IPS-NIHi7 (cell line): Measurements from ENCODE around the gene PRSS36.
A peak's percentile ranks its signal among the peaks of the same experiment; 100 is the strongest.
"Not testable (repeated sequence)": the region's sequence is repeated elsewhere in the genome, so short reads cannot be mapped to it uniquely, and the experiment has no call there.

ENCODE experiments used
- DNase-seq: peaks from one replicate; pipeline ENCODE4 v3.0.0; 2012; ENCODE audit warnings: mixed read lengths; ENCODE audit errors: extremely low spot score

The PRSS36 gene

GRCh38 chr16:31105677-31106213, 44.1 kb downstream of the PRSS36 start:
- peak; percentile 84 for DNase-seq

GRCh38 chr16:31100876-31101641, 48.8 kb downstream of the PRSS36 start:
- not testable (repeated sequence) for DNase-seq

- DNase-seq = no peak
Observed at GRCh38 chr16:31099860-31100638, 49.8 kb downstream of the PRSS36 start.

DNA sequence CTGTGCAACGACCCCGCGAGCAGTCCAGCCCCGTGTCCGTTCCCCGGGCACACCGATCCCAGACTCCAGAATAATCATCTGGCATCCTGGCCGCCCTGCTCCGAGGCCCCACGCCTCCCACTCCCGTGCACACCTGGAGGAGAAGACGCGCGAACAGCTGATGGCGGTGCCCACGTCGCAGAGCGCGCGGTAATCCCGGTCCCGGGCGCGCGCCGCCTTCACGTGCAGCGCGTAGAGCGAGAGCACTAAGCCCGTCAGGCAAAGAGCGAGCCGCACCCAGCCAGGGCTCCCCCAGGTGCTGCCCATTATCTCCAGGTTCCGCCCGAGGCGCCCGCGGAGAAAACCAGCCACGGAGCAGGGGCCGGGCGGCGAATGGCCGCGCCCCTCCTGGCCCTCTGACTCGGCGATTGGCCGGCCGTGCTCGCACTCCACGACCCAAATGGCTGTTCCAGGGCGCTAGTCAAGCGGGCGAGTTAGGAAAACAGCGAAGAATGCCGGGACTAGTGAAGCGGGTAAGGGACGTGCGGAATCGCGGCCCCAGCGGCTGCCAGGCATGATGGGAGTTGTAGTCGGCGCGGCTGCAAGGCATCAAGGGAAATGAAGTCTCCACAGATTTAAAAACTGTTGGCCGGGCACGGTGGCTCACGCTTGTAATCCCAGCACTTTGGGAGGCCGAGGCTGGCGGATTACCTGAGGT, 55.3 kb downstream of the PRSS36 start, which contains the start of gene VKORC1:
TSS of gene VKORC1 (minus strand) at position 374 of the 697 bp plus-strand sequence. CDS start at position 306, 68 bp downstream.
- peak; percentile 95 for DNase-seq

DNA sequence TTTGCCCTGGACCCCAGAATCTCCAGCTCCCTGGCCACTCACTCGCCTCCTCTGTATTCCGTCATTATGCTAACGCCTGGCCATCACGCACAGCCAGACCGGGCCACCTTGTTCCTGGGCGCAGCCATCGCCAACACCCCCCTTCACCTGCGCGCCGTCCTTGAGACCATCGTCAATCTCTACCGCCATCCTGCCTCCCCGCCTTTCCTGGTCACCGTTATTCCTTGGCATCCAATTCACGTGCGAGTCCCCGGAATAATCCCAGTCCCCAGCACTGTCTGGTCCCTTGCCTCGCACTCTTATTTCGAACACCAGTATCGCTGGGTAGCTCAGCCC, 55.8 kb downstream of the PRSS36 start:
- no peak for DNase-seq

GRCh38 chr16:31093132-31093703, 56.6 kb downstream of the PRSS36 start:
- peak; percentile 65 for DNase-seq

DNA sequence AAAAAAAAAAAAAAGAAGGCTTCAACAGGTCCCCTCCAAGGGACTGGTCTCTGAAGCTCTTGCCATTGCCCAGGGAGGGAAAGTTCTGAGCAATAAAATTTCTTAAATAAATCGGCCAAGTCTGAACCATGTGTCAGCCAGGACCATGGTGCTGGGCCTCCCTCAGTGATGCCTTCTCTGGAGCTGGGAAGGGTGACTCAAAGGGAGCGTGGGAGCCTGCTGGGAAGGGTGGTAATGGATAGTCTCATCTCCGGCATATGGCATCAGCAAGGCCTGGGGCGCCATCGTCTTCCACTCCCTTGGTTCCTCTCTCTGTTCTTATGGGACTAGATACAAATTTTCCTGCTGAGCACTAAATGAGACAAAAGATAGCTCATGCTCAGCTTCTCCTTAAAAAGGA, 57.5 kb downstream of the PRSS36 start:
- DNase-seq = no peak

DNA sequence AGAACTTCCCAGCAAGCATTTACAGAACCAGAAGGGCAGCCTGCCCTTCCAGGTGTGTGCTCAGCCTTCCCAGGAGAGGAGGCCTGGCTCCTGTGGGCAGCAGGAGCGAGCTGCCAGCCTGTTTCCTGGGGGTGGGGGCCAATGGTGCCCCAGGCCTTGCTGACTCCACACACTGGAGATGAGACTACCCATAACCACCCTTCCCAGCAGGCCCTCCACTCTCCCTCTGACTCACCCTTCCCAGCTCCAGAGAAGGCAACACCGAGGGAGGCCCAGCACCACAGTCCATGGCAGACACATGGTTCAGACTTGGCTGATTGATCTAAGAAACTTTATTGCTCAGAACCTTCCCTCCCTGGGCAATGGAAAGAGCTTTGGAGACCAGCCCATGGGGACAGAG, 59.3 kb downstream of the PRSS36 start:
- DNase-seq = no peak

DNA sequence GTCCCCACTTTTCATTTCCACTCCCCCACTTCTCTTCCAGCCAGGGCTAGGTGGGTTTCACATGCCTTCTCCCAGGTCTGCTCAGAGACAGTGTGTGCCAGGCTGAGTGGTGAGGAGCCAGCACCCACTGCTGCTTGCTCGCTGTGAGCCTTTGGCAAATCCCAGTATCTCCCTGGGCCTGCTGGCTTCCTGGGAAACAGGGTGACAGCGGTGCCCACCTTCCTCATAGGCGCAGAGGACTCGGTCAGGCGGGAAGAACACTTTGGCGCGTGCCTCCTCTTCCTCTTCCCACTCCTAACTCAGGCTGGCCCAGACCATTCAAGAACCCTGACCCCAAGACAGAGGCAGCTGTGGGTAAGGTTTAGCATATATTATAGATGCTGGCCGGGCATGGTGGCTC, 60.7 kb downstream of the PRSS36 start:
- no peak for DNase-seq
